ENCODE data around the gene DNER. TPM values are rescaled to one million over a fixed set of nuclear protein-coding genes. Genes with fewer than 3 reads are reported as not detected.
"Not testable (repeated sequence)": the region's sequence is repeated elsewhere in the genome, so short reads cannot be mapped to it uniquely, and the experiment has no call there.

The DNER gene
- total RNA-seq, 4 donors from 2014 or later, result 0.31 to 13.3 (median 6.3) TPM

- H3K4me1 ChIP-seq, result no peaks in the 10 kb centered on the region
- H3K4me3 ChIP-seq, result no peak overlapping the region
- no peaks in the 10 kb centered on the region for H3K27me3 ChIP-seq
- TF ChIP-seq EP300 (IDR thresholded peaks at IDR 0.05), result no peak
- no peak for TF ChIP-seq POLR2AphosphoS5 (IDR thresholded peaks at IDR 0.05)
- TF ChIP-seq POLR2A (IDR thresholded peaks at IDR 0.05), result no peak
- TF ChIP-seq CTCF (IDR thresholded peaks at IDR 0.05), result no peak
- 60 to 68% methylated on average over 2 to 3 of the region's 3 CpGs for WGBS, 2 donors (ENCODE audit: low coverage in 1 of 2)
- no peaks in the 10 kb centered on the region for H3K9me3 ChIP-seq
- H3K36me3 ChIP-seq, result no peaks in the 10 kb centered on the region
- H3K27ac ChIP-seq, result no peak overlapping the region
- no peak for ATAC-seq
Measured at GRCh38 chr2:229616433-229616832, 97.9 kb downstream of the DNER start.

- WGBS, 2 donors (ENCODE audit: low coverage in 1 of 2), result 92 to 96% methylated on average over 2 of the region's 4 CpGs
- not testable (repeated sequence) for H3K9me3 ChIP-seq, H3K27me3 ChIP-seq, H3K4me1 ChIP-seq, H3K27ac ChIP-seq, ATAC-seq, H3K36me3 ChIP-seq, H3K4me3 ChIP-seq
Measured at GRCh38 chr2:229614021-229614420, 100.3 kb downstream of the DNER start.

- Histone ChIP-seq H3K9me3 (no peaks in the 10 kb centered on the region), H3K4me3 (no peak overlapping the region), H3K4me1 (no peaks in the 10 kb centered on the region), H3K36me3 (no peaks in the 10 kb centered on the region), H3K27ac (no peak overlapping the region), H3K27me3 (no peaks in the 10 kb centered on the region)
- TF ChIP-seq EP300 (IDR thresholded peaks at IDR 0.05) (no peak), POLR2A (IDR thresholded peaks at IDR 0.05) (no peak), CTCF (IDR thresholded peaks at IDR 0.05) (no peak), POLR2AphosphoS5 (IDR thresholded peaks at IDR 0.05) (no peak)
- no peak for ATAC-seq
- WGBS, 2 donors (ENCODE audit: low coverage in 1 of 2), result 65 to 80% methylated on average over 3 to 7 of the region's 7 CpGs
Measured at GRCh38 chr2:229612384-229612971, 101.9 kb downstream of the DNER start.

GRCh38 chr2:229611360-229611759, 103.0 kb downstream of the DNER start:
- TF ChIP-seq EP300 (IDR thresholded peaks at IDR 0.05) (no peak), CTCF (IDR thresholded peaks at IDR 0.05) (no peak), POLR2AphosphoS5 (IDR thresholded peaks at IDR 0.05) (no peak), POLR2A (IDR thresholded peaks at IDR 0.05) (no peak)
- WGBS, 2 donors (ENCODE audit: low coverage in 1 of 2), result 80 to 100% methylated on average over 1 to 2 of the region's 2 CpGs
- no peaks in the 10 kb centered on the region for H3K36me3 ChIP-seq
- no peak overlapping the region for H3K4me3 ChIP-seq
- no peaks in the 10 kb centered on the region for H3K27me3 ChIP-seq
- no peaks in the 10 kb centered on the region for H3K4me1 ChIP-seq
- no peak for ATAC-seq
- H3K9me3 ChIP-seq, result no peaks in the 10 kb centered on the region
- H3K27ac ChIP-seq, result no peak overlapping the region

- H3K27ac ChIP-seq, result no peak overlapping the region
- no peaks in the 10 kb centered on the region for H3K27me3 ChIP-seq
- H3K4me1 ChIP-seq, result no peaks in the 10 kb centered on the region
- no peaks in the 10 kb centered on the region for H3K36me3 ChIP-seq
- ATAC-seq, result no peak
- 21 to 56% methylated on average over 2 of the region's 2 CpGs for WGBS, 2 donors (ENCODE audit: low coverage in 1 of 2)
- no peaks in the 10 kb centered on the region for H3K9me3 ChIP-seq
- no peak for TF ChIP-seq EP300 (IDR thresholded peaks at IDR 0.05)
- no peak for TF ChIP-seq POLR2A (IDR thresholded peaks at IDR 0.05)
- TF ChIP-seq POLR2AphosphoS5 (IDR thresholded peaks at IDR 0.05), result no peak
- TF ChIP-seq CTCF (IDR thresholded peaks at IDR 0.05), result no peak
- no peak overlapping the region for H3K4me3 ChIP-seq
Measured at GRCh38 chr2:229610872-229611271, 103.5 kb downstream of the DNER start.
